B cell (primary cell): Measurements from ENCODE around the gene TIAM2. TPM values are rescaled to one million over a fixed set of nuclear protein-coding genes. Genes with fewer than 3 reads are reported as not detected.

Experiments
- ATAC-seq: fragments of 200-7000 bp; cut with Tn5 transposase; one replicate; pipeline ENCODE4 v1.10.0; 2021; ENCODE audit warnings: low read depth, mild to moderate bottlenecking, moderate number of reproducible peaks, moderate library complexity
- CTCF ChIA-PET: fragments of 350-600 bp; sonication (Branson Sonifier 250); formaldehyde crosslinking; loops from one replicate; lab custom pipeline; 2021; ENCODE audit warnings: antibody characterized with exemption, inconsistent platforms; lab: Charles Lee
- POLR2A ChIA-PET: fragments of 350-600 bp; sonication (Branson Sonifier 250); formaldehyde crosslinking; loops from one replicate; lab custom pipeline; 2021; ENCODE audit warnings: antibody characterized with exemption; lab: Charles Lee
- DNase-seq: peaks from one replicate; pipeline ENCODE4 v3.0.0; 2013
- H2AFZ ChIP-seq: 2 replicates; pipeline ENCODE4 v1.6.1; 2012; ENCODE audit warnings: mild to moderate bottlenecking, low read depth, low read length; ENCODE audit not compliant: insufficient read depth, poor library complexity, severe bottlenecking
- H3K27ac ChIP-seq, 2 donors: 1 replicate in 1 of 2; 2 replicates in 1 of 2; pipeline ENCODE4 v1.5.1; 2012 to 2013; ENCODE audit warnings: low read length in 2 of 2, mild to moderate bottlenecking in 2 of 2, moderate library complexity in 1 of 2
- H3K27me3 ChIP-seq, 4 experiments: fragments of 200-600 bp in 1 of 4; sonication (generic) in 1 of 4; replicated peaks in 1 of 4; 1 replicate in 2 of 4; 2 replicates in 2 of 4; pipeline versions ENCODE4 v1.6.1 to v1.7.0; 2013 to 2016; ENCODE audit warnings: low read length in 3 of 4, mild to moderate bottlenecking in 2 of 4, mixed read lengths in 1 of 4, moderate library complexity in 1 of 4; ENCODE audit not compliant: insufficient read depth in 4 of 4, control insufficient read depth in 3 of 4; ENCODE audit errors: control extremely low read depth in 1 of 4
- H3K36me3 ChIP-seq, 2 experiments: replicated peaks in 1 of 2; 1 replicate in 1 of 2; 2 replicates in 1 of 2; pipeline versions ENCODE4 v1.6.1 to v1.7.1; 2013; ENCODE audit warnings: low read length in 1 of 2; ENCODE audit not compliant: insufficient read depth in 2 of 2, control insufficient read depth in 1 of 2; ENCODE audit errors: control extremely low read depth in 1 of 2, extremely low read depth in 1 of 2
- H3K4me1 ChIP-seq, 2 donors: fragments of 200-600 bp in 1 of 2; sonication (generic) in 1 of 2; 1 replicate in 1 of 2; 2 replicates in 1 of 2; pipeline versions ENCODE4 v1.5.1 to v1.6.1; 2013 to 2017; ENCODE audit warnings: low read length in 2 of 2; ENCODE audit not compliant: control insufficient read depth in 2 of 2, insufficient read depth in 2 of 2
- H3K4me2 ChIP-seq: replicated peaks from 2 replicates; pipeline ENCODE3; 2012; ENCODE audit warnings: mild to moderate bottlenecking, low read depth, low read length; ENCODE audit not compliant: poor library complexity, severe bottlenecking
- H3K4me3 ChIP-seq, 5 experiments: fragments of 200-600 bp in 1 of 5; sonication (generic) in 1 of 5; 1 replicate in 3 of 5; 2 replicates in 2 of 5; pipeline versions ENCODE4 v1.5.1 to v1.7.0; 2011 to 2016; ENCODE audit warnings: low read length in 4 of 5, mild to moderate bottlenecking in 4 of 5, low read depth in 2 of 5, control low read depth in 1 of 5, moderate library complexity in 1 of 5; ENCODE audit not compliant: insufficient read depth in 1 of 5; ENCODE audit errors: control extremely low read depth in 1 of 5, extremely low read depth in 1 of 5
- H3K79me2 ChIP-seq: fragments of 200-600 bp; sonication (generic); one replicate; pipeline ENCODE4 v1.6.0; 2016; ENCODE audit warnings: low read length; ENCODE audit not compliant: control insufficient read depth, insufficient read depth
- H3K9ac ChIP-seq: fragments of 200-600 bp; sonication (generic); 2 replicates; pipeline ENCODE4 v1.6.1; 2017; ENCODE audit warnings: mild to moderate bottlenecking, low read length, moderate library complexity
- H3K9me3 ChIP-seq, 3 donors: one replicate each; pipeline versions ENCODE4 v1.6.1 to v1.7.1; 2013; ENCODE audit warnings: low read length in 2 of 3; ENCODE audit not compliant: control insufficient read depth in 2 of 3, insufficient read depth in 1 of 3; ENCODE audit errors: control extremely low read depth in 1 of 3
- H4K20me1 ChIP-seq: 2 replicates; pipeline ENCODE4 v1.6.0; 2012; ENCODE audit warnings: mild to moderate bottlenecking, low read length; ENCODE audit not compliant: insufficient read depth, control insufficient read depth, poor library complexity, severe bottlenecking
- H3K27ac Mint-ChIP-seq: one replicate; pipeline ENCODE4 v1.8.0; 2021; ENCODE audit warnings: mixed read lengths
- H3K27me3 Mint-ChIP-seq: one replicate; pipeline ENCODE4 v1.8.0; 2021; ENCODE audit warnings: mixed read lengths
- H3K4me1 Mint-ChIP-seq: one replicate; pipeline ENCODE4 v1.8.0; 2021; ENCODE audit warnings: mixed read lengths
- H3K4me3 Mint-ChIP-seq: one replicate; pipeline ENCODE4 v1.8.0; 2021; ENCODE audit warnings: mixed read lengths
- H3K9me3 Mint-ChIP-seq: one replicate; pipeline ENCODE4 v1.8.0; 2022; ENCODE audit warnings: mixed read lengths; ENCODE audit not compliant: insufficient read depth
- EZH2 ChIP-seq: IDR thresholded peaks from 2 replicates; pipeline ENCODE4 v1.6.1; 2012; ENCODE audit warnings: borderline replicate concordance, low read depth, mild to moderate bottlenecking, moderate library complexity, low read length; ENCODE audit not compliant: insufficient read depth, poor library complexity, severe bottlenecking
- WGBS: methylation state at CpG from one replicate; pipeline ENCODE4 v1.1.5; 2013; ENCODE audit warnings: missing lambda C conversion rate; ENCODE audit not compliant: insufficient coverage; 5-methylcytosine and 5-hydroxymethylcytosine counted together
- intact Hi-C: fragments of 100-400 bp; cut with micrococcal nuclease; formaldehyde crosslinking; loops from one replicate; pipeline ENCODE4 v1.10.0; 2022
- polyA plus RNA-seq: library from polyadenylated mRNA; depleted of rRNA; stranded (reverse); fragments of >200 nt; gene quantifications from 2 replicates; pipeline ENCODE4 v1.2.3, GENCODE V29; 2012
- total RNA-seq, 2 donors: library from RNA; stranded (reverse); fragments of 120-200 nt in 1 of 2; gene quantifications; 1 replicate in 1 of 2; 2 replicates in 1 of 2; pipeline versions ENCODE4 v1.2.3 to v1.2.4, GENCODE V29; 2013 to 2022
- TF ChIP-seq, protein P1 (sequence below): fragments of 200-600 bp; IDR thresholded peaks from one replicate; pipeline ENCODE4 v1.8.0; 2022; ENCODE audit warnings: antibody characterized with exemption, mild to moderate bottlenecking

TIAM2 gene
- total and polyA plus RNA-seq, 2 donors (not counting 1 experiment from before 2014, with no cell fraction given) = 13.1 to 18.8 TPM

DNA sequence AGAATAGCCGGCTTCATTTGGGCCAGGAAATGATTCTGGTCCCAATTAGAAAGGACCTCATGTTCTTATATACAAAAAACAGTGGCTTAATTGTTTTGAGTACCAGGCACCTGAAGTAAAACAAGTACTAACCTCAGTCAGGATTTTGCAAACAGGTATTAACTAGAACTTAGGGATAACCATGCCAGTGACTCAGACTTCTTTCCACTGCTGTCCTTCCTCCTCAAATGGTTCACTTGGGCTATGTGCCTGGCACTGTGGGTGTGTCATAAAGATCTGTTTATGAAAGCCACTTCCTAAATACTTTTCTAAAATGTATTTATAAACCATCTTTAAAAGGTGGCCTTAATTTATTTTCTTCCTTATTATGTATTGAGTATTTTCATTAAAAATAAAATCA, 279.4 kb downstream of the TIAM2 start:
- Histone ChIP-seq H3K79me2 (no peaks in the 10 kb centered on the region), H3K9me3 (no peaks in the 10 kb centered on the region), H4K20me1 (no peaks in the 10 kb centered on the region), H3K9ac (no peak overlapping the region), H3K4me2 (no peak overlapping the region), H2AFZ (no peak overlapping the region), H3K36me3 (peaks cover 0 to 43% of the 10 kb centered on the region in 2 experiments), H3K4me3 (no peak overlapping the region), H3K4me1 (no peaks in the 10 kb centered on the region), H3K27ac (no peak overlapping the region), H3K27me3 (no peaks in the 10 kb centered on the region)
- H3K9me3 Mint-ChIP-seq = no peaks in the 10 kb centered on the region
- intact Hi-C loops = no loop called here
- TF ChIP-seq, protein P1, sequence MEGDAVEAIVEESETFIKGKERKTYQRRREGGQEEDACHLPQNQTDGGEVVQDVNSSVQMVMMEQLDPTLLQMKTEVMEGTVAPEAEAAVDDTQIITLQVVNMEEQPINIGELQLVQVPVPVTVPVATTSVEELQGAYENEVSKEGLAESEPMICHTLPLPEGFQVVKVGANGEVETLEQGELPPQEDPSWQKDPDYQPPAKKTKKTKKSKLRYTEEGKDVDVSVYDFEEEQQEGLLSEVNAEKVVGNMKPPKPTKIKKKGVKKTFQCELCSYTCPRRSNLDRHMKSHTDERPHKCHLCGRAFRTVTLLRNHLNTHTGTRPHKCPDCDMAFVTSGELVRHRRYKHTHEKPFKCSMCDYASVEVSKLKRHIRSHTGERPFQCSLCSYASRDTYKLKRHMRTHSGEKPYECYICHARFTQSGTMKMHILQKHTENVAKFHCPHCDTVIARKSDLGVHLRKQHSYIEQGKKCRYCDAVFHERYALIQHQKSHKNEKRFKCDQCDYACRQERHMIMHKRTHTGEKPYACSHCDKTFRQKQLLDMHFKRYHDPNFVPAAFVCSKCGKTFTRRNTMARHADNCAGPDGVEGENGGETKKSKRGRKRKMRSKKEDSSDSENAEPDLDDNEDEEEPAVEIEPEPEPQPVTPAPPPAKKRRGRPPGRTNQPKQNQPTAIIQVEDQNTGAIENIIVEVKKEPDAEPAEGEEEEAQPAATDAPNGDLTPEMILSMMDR = no peak
- TF ChIP-seq EZH2 = no peak
- H3K27me3 Mint-ChIP-seq = no peaks in the 10 kb centered on the region
- ChIA-PET POLR2A (no interaction called here), CTCF (interaction anchor here (1.0 kb wide), 1 partner anchor 406 kb away, joined by 5 read pairs; no protein-coding TSS in a partner anchor)
- WGBS = no CpG with 5 or more reads among the region's 1 CpG
- H3K4me1 Mint-ChIP-seq = no peaks in the 10 kb centered on the region
- DNase-seq = no peak
- H3K4me3 Mint-ChIP-seq = no peak overlapping the region
- no peak for ATAC-seq
- H3K27ac Mint-ChIP-seq = no peak overlapping the region

DNA sequence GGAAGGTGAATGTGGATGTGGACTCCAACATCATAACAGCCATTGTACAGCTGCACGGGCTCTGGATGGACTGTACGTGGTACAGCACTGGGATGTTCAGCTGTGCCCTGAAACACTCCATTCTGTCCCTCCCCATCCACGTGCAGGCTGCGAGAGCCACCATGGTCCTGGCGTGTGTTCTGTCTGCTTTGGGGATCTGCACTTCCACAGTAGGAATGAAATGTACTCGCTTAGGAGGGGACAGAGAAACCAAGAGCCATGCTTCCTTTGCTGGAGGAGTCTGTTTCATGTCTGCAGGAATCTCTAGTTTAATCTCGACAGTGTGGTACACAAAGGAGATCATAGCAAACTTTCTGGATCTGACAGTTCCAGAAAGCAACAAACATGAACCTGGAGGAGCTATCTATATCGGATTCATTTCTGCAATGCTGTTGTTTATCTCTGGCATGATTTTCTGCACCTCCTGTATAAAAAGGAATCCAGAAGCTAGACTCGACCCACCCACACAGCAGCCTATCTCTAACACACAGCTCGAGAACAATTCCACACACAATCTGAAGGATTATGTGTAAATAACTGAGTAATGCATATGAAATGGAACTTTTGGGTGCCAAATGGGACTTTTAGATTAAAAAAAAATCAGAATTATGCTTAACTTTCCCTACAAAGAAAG, 280.8 kb downstream of the TIAM2 start:
- no peaks in the 10 kb centered on the region for H3K27me3 ChIP-seq
- H3K4me1 Mint-ChIP-seq = no peaks in the 10 kb centered on the region
- H3K9ac ChIP-seq = no peak overlapping the region
- DNase-seq (no peak), ATAC-seq (no peak)
- intact Hi-C loops = no loop called here
- H3K4me3 ChIP-seq = no peak overlapping the region
- H2AFZ ChIP-seq = no peak overlapping the region
- no peak overlapping the region for H3K4me3 Mint-ChIP-seq
- ChIA-PET POLR2A (no interaction called here), CTCF (no interaction called here)
- TF ChIP-seq, protein P1 = no peak
- TF ChIP-seq EZH2 = no peak
- H3K27ac ChIP-seq = no peak overlapping the region
- no peaks in the 10 kb centered on the region for H3K27me3 Mint-ChIP-seq
- no peaks in the 10 kb centered on the region for H3K79me2 ChIP-seq
- no peaks in the 10 kb centered on the region for H3K9me3 Mint-ChIP-seq
- no peaks in the 10 kb centered on the region for H3K9me3 ChIP-seq
- no peaks in the 10 kb centered on the region for H4K20me1 ChIP-seq
- no peak overlapping the region for H3K27ac Mint-ChIP-seq
- 100% methylated on average over 6 of the region's 10 CpGs for WGBS
- no peaks in the 10 kb centered on the region for H3K4me1 ChIP-seq
- H3K36me3 ChIP-seq = peaks cover 0 to 46% of the 10 kb centered on the region in 2 experiments
- H3K4me2 ChIP-seq = no peak overlapping the region
